HG02970 (cell line): Measurements from ENCODE around the gene PANK2.
"Not testable (repeated sequence)": the region's sequence is repeated elsewhere in the genome, so short reads cannot be mapped to it uniquely, and the experiment has no call there.

Experiments
- ATAC-seq: cut with Tn5 transposase; IDR thresholded peaks from one replicate; pipeline ENCODE4 v1.9.1; 2021; ENCODE audit warnings: mild to moderate bottlenecking, moderate library complexity, moderate number of reproducible peaks; ENCODE audit not compliant: unreplicated experiment, low FRiP score

The PANK2 gene

GRCh38 chr20:3869839-3870634 is 19.1 kb upstream of the PANK2 start:
- no peak for ATAC-seq

DNA sequence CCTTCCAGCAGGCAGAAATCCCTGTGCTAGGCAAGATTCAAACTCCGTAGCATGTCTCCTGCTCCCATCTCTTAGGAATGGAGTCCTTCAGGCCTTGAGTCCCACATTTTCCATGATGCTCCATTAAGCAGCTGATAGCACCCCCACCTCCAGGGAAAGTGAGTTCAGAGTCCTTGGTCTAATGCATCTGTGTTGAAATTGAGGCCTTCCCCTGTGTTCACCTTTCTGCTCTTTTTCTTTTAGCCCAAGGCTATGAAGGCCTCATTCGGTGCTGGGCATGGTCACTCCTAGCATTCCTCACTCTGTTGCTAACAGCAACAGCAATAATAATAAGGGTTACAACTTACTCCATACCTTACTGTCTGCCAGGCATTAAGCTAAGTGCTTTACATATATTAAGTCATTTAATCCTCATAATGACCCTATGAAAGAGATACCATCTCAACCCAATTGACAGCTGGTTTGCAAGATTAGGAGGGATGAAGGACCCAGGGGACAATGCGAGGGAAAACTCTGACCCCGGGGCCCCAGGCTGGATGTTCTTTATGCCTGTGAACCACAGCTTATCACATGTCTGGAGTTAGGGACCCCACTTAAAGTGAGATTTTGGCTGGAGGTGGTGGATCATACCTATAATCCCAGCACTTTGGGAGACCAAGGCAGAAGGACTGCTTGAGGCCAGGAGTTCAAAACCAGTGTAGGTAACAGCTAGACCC is 17.5 kb upstream of the PANK2 start:
- ATAC-seq = no peak

- ATAC-seq = no peak
Observed at GRCh38 chr20:3873507-3873906, 15.7 kb upstream of the PANK2 start.

DNA sequence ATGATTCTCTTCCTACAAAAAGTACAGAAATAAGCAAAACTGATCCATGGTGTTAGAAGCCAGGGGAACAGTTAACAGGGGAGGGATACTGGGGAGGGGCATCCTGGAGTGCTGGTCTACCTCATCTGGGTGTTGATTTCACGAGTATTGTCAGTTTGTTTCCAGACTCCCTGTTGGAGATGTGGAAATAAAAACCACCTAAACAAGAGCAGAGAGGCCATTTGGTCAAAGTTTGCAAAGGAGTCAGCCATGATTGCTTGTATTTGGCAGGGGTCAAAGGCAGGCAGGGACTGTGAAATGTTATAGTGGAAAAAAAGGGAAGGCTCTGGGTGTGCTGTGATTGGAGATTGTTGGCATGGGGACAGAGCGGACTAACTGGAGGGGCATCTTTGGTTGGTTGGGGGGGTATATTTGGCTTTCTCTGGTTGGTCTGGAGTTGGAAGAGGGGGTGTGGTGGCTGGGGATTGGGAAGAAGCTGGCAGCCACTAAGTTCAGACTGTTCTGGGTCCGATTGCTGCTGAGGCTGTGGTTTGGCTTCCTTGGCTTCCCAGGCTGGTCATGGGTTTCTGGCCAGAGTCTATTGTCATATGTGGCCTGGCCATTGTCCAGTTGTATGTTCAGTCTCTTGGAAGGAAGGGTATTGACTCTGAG is 14.9 kb upstream of the PANK2 start:
- ATAC-seq = no peak

- no peak for ATAC-seq
Observed at GRCh38 chr20:3875378-3875974, 13.7 kb upstream of the PANK2 start.

DNA sequence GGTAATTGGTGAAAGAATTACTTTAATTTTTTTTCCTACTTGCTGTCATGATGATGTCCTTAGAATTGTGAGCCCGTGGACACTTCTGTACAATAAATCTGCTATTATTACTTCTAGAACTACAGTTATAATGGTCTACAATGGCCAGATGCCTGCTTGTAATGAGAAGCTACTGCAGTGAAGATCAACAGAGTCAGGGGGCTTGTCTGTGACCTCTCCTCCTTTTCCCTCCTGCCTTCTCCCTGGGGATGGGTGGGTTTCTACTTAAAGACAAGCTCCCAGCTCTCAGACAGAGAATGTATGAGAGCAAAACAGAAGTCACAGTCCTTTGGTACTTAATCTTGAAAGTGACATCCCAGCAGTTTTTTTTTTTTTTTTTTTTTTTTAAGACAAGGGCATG is 13.2 kb upstream of the PANK2 start:
- ATAC-seq = no peak

GRCh38 chr20:3876676-3877075 is 12.5 kb upstream of the PANK2 start:
- ATAC-seq = no peak

- not testable (repeated sequence) for ATAC-seq
Observed at GRCh38 chr20:3878921-3879274, 10.3 kb upstream of the PANK2 start.

DNA sequence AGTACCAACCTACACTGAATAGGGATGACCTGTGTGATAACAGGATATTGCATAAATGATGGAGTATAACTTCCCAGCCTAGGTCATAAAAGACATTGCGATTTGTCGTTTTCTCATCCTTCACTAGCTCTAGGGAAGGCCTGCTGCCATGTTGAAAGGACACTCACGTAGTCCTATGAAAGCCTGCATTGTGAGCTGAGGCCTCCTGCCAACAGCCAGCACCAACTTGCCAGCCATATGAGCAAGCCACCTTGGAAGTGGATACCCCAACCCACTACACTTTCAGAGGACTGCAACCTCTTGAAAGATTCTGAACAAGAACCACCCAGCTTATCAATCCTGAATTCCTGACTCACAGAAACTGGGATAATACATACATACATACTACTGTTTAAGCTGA is 3.5 kb upstream of the PANK2 start:
- no peak for ATAC-seq

DNA sequence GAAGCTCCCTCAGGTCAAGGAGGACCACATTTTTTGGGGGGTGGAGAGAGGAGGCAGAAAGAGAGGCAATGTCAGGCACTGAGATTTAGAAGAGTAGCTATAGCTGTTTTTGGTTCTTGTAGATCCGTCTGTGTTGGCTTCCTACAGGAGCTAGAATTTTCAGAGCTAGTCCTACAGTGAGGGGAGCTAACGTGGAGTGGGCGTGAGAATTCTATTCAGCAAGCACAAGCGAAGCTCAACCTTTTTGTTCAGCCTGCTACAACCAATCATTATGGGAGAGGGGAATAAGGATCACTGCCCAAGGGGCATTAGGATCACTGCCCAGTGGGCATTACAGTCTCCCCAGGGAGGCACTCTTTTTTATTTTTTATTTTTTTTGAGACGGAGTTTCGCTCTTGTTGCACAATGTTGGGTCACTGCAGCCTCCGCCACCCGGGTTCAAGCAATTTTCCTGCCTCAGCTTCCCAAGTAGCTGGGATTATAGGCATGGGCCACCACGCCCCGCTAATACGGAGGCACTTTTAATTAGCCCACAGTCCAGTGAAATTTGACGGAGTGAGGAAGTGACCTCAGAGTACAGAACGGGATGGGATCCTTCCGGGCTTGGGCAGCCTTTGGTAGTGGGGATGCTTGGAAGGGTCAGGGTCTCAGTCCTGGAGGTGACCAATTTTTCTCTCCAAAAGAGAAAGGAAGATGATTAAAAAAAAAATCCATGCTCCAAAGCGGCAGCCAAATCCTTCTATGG is 1.1 kb upstream of the PANK2 start:
- ATAC-seq = no peak

- peak; percentile 19 for ATAC-seq
Observed at GRCh38 chr20:3889489-3890397, 556 bp downstream of the PANK2 start.

GRCh38 chr20:3890398-3890751 is 1.2 kb downstream of the PANK2 start:
- ATAC-seq = no peak

DNA sequence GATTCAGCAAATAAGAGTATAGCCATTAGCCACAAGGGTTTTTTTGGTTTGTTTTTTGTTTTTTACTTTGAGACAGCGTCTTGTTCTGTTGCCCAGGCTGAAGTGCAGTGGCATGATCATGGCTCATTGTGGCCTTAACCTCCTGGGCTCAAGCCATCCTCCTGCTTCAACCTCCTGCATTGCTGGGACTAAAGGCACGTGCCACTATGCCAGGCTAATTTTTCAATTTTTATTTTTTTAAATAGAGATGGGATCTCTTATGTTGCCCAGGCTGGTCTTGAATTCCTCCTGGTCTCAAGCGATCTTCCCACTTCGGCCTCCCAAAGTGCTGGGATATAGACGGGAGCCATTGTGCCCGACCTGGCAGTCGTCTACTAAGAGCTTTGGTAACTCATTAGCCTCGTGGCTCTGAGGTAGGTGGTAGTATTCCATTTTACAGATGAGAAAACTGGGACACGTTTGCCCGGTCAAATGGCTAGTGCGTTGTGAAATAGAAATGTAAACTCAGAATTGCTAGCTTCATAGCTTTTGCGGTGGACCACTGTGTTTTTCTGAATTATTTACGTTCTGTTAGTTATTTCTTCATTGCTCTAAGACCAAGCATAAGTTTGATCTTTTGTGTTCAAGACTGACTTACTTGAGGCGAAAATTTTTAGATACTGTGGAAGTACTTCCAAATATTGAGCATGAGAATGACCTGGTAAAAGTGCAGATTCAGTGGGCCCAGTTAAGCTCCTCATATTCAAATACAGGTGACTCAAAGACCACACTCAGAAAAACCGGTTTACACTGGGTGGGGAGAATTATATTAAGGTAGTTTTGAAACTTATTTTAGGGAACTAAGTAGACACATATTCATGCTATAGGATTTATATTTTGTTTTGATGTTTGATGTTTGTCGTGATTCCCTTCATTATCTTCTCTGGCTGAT is 2.1 kb downstream of the PANK2 start:
- ATAC-seq = no peak

- no peak for ATAC-seq
Observed at GRCh38 chr20:3894796-3895195, 5.6 kb downstream of the PANK2 start.

DNA sequence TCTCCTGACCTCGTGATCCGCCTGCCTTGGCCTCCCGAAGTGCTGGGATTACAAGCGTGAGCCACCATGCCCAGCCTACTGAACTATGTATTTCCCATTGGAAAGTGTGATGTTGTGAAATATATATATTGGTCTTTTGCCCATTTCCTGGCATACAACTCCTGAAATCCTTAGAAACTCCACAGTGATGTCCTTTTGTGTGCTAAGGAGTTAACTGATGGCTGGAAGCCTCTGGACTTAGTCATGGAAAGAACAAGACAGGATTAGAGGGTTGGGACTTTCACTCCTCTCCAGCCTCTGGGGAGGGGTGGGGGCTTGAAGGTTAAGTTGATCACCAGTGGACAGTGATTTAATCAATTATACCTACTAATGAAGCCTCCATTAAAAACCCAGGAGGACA is 7.1 kb downstream of the PANK2 start:
- no peak for ATAC-seq

- no peak for ATAC-seq
Observed at GRCh38 chr20:3896853-3897583, 7.8 kb downstream of the PANK2 start.

- not testable (repeated sequence) for ATAC-seq
Observed at GRCh38 chr20:3898181-3898580, 9.0 kb downstream of the PANK2 start.

GRCh38 chr20:3898639-3899038 is 9.5 kb downstream of the PANK2 start:
- no peak for ATAC-seq
